Measurements from ENCODE around the gene THSD4.

DNA sequence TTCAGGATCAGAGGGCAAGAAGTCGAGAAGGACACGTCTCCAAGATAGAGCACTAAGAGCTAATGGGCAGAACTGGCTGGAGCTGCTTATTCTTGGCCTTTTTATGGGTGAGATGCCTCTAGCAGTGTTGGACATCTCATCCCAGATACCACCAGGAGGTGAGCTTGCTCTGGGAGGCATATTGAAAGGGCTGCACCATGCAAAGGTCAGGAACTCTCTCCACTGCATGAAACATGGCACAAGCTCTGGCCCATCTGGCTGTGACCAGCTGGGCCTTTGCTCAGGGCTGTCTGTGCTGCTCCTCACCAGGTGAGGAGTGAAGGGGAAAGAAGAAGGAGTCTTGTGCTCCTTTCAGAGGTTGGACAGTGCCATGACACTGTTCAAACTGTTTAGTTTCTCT, 188.7 kb downstream of the THSD4 start:
- TF ChIP-seq CTCF (IDR thresholded peaks at IDR 0.05; ENCODE audit: low read length) (no peak), EZH2 (optimal IDR thresholded peaks at IDR 0.05; ENCODE audit: low read depth, low read length) (no peak)

All from MM.1S (cell line).